ENCODE data around the gene HMOX2.

GRCh38 chr16:4536391-4537106, 60.4 kb downstream of the HMOX2 start:
- no peak for TF ChIP-seq EZH2 (IDR thresholded peaks at IDR 0.05; ENCODE audit: insufficient read depth, poor library complexity, severe bottlenecking)
- TF ChIP-seq EZH2phosphoT487 (IDR thresholded peaks at IDR 0.05; ENCODE audit: insufficient read depth, low read depth), result no peak
